HL-60 (cell line): Measurements from ENCODE around the gene KANK4.
"Not testable (repeated sequence)": the region's sequence is repeated elsewhere in the genome, so short reads cannot be mapped to it uniquely, and the experiment has no call there.

Experiments used
- DNase-seq, 2 experiments: peaks; one replicate each; pipeline ENCODE4 v3.0.0-alpha.2; 2010 to 2020; ENCODE audit warnings: low read depth in 1 of 2, low spot score in 1 of 2
- H3K27ac ChIP-seq: fragments of 250-450 bp; sonication (Bioruptor Pico); replicated peaks from 2 replicates; pipeline ENCODE4 v1.5.1; 2020; ENCODE audit warnings: mild to moderate bottlenecking, moderate library complexity
- H3K27me3 ChIP-seq: fragments of 250-450 bp; sonication (Bioruptor Pico); 2 replicates; pipeline ENCODE4 v1.5.1; 2021; ENCODE audit warnings: mild to moderate bottlenecking, moderate library complexity; ENCODE audit not compliant: insufficient read depth, poor library complexity, severe bottlenecking
- H3K4me3 ChIP-seq: replicated peaks from 2 replicates; pipeline ENCODE4 v1.5.1; 2011; ENCODE audit warnings: mild to moderate bottlenecking, control low read depth, low read length; ENCODE audit not compliant: insufficient read depth
- GABPA ChIP-seq: IDR thresholded peaks from 2 replicates; pipeline ENCODE4 v1.6.1; 2012; ENCODE audit warnings: low read depth
- POLR2AphosphoS5 ChIP-seq: IDR thresholded peaks from 2 replicates; pipeline ENCODE4 v1.6.1; 2012; ENCODE audit warnings: low read depth
- SPI1 ChIP-seq: IDR thresholded peaks from 2 replicates; pipeline ENCODE4 v1.6.1; 2012; ENCODE audit warnings: low read depth, mild to moderate bottlenecking, borderline replicate concordance
- TF ChIP-seq, protein P1 (sequence below): IDR thresholded peaks from one replicate; pipeline ENCODE4 v1.5.1; 2011; ENCODE audit warnings: low read length, control low read depth, inconsistent platforms; ENCODE audit not compliant: insufficient read depth
- TF ChIP-seq, protein P2 (sequence below): IDR thresholded peaks from 2 replicates; pipeline ENCODE4 v1.6.1; 2012; ENCODE audit warnings: low read depth; ENCODE audit not compliant: insufficient replicate concordance

KANK4 gene

DNA sequence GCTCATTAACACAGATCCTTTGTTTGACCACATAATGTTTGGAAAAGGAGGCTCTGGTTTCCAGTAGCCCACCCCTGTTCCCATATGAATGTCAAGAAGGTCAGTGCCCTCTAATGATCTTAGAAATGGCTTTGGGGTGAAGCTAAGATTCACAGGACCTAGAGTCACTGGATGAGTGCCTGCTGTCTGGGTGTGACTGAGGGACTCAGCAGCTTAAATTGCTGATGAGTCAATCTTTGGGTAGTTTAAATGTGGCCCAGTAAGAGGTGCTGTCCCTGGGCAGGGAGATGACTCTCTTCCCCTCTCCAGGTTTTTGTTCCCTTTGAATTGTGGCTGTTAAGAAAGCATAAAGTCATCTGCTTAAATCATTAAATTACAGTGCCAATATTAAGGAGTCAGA lies 74.0 kb downstream of the KANK4 start:
- no peak for DNase-seq
- Histone ChIP-seq H3K4me3 (no peak overlapping the region), H3K27me3 (no peaks in the 10 kb centered on the region), H3K27ac (no peak overlapping the region)
- TF ChIP-seq SPI1, result no peak
- TF ChIP-seq GABPA, result no peak
- TF ChIP-seq, protein P1, sequence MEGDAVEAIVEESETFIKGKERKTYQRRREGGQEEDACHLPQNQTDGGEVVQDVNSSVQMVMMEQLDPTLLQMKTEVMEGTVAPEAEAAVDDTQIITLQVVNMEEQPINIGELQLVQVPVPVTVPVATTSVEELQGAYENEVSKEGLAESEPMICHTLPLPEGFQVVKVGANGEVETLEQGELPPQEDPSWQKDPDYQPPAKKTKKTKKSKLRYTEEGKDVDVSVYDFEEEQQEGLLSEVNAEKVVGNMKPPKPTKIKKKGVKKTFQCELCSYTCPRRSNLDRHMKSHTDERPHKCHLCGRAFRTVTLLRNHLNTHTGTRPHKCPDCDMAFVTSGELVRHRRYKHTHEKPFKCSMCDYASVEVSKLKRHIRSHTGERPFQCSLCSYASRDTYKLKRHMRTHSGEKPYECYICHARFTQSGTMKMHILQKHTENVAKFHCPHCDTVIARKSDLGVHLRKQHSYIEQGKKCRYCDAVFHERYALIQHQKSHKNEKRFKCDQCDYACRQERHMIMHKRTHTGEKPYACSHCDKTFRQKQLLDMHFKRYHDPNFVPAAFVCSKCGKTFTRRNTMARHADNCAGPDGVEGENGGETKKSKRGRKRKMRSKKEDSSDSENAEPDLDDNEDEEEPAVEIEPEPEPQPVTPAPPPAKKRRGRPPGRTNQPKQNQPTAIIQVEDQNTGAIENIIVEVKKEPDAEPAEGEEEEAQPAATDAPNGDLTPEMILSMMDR, result no peak
- TF ChIP-seq POLR2AphosphoS5, result no peak
- TF ChIP-seq, protein P2, sequence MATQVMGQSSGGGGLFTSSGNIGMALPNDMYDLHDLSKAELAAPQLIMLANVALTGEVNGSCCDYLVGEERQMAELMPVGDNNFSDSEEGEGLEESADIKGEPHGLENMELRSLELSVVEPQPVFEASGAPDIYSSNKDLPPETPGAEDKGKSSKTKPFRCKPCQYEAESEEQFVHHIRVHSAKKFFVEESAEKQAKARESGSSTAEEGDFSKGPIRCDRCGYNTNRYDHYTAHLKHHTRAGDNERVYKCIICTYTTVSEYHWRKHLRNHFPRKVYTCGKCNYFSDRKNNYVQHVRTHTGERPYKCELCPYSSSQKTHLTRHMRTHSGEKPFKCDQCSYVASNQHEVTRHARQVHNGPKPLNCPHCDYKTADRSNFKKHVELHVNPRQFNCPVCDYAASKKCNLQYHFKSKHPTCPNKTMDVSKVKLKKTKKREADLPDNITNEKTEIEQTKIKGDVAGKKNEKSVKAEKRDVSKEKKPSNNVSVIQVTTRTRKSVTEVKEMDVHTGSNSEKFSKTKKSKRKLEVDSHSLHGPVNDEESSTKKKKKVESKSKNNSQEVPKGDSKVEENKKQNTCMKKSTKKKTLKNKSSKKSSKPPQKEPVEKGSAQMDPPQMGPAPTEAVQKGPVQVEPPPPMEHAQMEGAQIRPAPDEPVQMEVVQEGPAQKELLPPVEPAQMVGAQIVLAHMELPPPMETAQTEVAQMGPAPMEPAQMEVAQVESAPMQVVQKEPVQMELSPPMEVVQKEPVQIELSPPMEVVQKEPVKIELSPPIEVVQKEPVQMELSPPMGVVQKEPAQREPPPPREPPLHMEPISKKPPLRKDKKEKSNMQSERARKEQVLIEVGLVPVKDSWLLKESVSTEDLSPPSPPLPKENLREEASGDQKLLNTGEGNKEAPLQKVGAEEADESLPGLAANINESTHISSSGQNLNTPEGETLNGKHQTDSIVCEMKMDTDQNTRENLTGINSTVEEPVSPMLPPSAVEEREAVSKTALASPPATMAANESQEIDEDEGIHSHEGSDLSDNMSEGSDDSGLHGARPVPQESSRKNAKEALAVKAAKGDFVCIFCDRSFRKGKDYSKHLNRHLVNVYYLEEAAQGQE, result no peak

DNA sequence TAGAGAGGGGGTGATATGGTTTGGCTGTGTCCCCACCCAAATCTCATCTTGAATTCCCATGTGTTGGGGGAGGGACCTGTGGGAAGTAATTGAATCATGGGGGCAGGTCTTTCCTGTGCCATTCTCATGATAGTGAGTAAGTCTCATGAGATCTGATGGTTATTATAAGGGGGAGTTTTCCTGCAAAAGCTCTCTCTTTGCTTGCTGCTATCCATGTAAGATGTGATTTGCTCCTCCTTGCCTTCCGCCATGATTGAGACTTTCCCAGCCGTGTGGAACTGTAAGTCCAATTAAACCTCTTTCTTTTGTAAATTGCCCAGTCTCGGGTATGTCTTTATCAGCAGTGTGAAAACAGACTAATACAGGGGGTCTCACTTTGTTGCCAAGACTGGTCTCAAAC lies 74.9 kb downstream of the KANK4 start:
- DNase-seq, H3K4me3 ChIP-seq, H3K27me3 ChIP-seq, H3K27ac ChIP-seq: not testable (repeated sequence)

DNA sequence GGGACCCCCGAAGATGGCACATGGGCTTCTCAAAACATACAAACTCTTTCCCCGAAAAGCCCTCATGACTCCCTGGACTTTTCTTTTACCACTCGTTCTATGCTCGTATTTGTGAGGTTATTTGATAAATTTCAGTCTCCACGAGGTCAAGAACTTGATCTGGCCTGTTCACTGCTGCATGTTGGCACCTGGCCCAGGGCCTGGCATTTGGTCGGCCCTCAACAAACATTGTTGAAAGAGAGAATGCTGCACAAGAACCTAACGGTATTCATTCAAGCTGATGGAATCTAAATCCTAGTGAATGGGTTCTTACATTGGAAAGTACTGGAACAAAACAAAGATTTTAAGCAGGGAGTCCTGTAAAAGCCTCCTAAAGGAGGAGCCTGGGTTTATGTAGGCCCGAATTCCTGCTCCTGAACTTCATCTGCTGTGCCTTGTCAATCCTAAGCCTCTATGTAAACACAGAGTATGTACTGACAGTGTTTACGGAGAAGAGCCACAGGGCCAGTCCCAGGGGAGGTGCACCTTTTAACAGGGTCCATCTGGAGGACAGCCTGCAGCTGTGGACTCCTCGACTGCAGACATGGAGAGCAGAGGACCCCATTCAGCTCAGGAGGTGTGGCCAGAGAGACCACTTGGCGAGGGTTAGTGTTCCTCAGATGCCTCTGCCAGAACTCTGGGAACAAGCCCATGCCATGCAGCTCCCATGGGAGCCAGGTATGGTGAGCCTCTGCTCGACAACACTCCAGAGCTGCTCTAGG lies 77.7 kb downstream of the KANK4 start:
- no peak overlapping the region for H3K4me3 ChIP-seq
- H3K27me3 ChIP-seq, result no peaks in the 10 kb centered on the region
- TF ChIP-seq, protein P1, result no peak
- TF ChIP-seq POLR2AphosphoS5 (no peak), GABPA (no peak), SPI1 (no peak)
- TF ChIP-seq, protein P2, result no peak
- H3K27ac ChIP-seq, result no peak overlapping the region
- no peak for DNase-seq

DNA sequence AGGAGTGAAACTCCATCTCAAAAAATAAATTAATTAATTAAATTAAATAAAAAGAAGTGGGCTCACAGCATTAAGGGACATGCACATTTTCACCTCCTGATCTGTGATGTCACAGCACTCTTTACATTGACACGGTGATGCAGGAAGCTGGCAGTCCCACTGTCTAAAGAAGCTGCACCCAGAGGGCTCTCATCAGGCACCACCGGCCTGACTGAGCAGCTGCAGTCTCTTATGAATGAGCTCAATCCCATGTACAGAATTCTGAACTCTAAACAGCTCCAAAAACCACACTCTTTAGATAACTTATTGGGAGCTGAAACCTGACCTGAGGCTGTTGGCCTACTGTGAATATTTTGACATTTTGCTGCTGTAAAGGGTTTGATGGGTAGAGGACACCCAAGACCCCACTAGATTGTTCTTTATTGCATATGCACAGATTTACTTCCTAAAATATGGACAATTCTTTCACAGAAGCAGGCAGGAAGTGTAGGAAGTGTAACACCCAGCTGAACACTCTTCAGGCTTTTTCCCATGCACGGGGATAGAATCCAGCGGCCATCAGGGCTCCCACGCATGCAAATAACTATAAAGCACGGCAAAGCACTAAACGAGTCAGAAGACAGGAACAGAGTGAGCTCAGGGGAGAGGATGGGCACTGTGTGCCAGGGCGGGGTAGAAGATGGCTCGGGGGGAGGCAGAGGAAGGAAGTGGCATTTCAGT lies 78.4 kb downstream of the KANK4 start:
- no peak for DNase-seq
- no peaks in the 10 kb centered on the region for H3K27me3 ChIP-seq
- no peak overlapping the region for H3K27ac ChIP-seq
- TF ChIP-seq SPI1 (no peak), POLR2AphosphoS5 (no peak)
- TF ChIP-seq, protein P2, result no peak
- TF ChIP-seq, protein P1, result no peak
- H3K4me3 ChIP-seq, result no peak overlapping the region

DNA sequence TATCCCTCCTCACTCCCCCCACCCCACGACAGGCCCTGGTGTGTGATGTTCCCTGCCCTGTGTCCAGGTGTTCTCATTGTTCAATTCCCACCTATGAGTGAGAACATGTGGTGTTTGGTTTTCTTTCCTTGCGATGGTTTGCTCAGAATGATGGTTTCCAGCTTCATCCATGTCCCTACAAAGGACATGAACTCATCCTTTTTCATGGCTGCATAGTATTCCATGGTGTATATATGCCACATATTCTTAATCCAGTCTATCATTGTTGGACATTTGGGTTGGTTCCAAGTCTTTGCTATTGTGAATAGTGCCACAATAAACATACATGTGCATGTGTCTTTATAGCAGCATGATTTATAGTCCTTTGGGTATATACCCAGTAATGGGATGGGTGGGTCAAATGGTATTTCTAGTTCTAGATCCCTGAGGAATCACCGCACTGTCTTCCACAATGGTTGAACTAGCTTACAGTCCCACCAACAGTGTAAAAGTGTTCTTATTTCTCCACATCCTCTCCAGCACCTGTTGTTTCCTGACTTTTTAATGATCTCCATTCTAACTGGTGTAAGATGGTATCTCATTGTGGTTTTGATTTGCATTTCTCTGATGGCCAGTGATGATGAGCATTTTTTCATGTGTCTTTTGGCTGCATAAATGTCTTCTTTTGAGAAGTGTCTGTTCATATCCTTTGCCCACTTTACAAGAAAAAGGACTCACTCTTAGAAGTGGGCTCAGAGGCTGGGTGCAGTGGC lies 79.4 kb downstream of the KANK4 start:
- not testable (repeated sequence) for H3K27me3 ChIP-seq, DNase-seq, H3K4me3 ChIP-seq, H3K27ac ChIP-seq
